K562 (cell line): ENCODE results near the gene PCCA.

Source experiments
- ATF7 ChIP-seq: fragments of 450-650 bp; IDR thresholded peaks from 2 replicates; pipeline ENCODE4 v1.7.1; 2014; ENCODE audit warnings: mild to moderate bottlenecking, moderate library complexity
- HMG20A ChIP-seq: fragments of 450-650 bp; formaldehyde crosslinking; conservative IDR thresholded peaks from 2 replicates; pipeline ENCODE4 v1.4.0; 2020; ENCODE audit warnings: mild to moderate bottlenecking, mixed read lengths
- MYC ChIP-seq, 2 experiments: fragments of 250-450 bp in 1 of 2; sonication (Bioruptor Pico) in 1 of 2; IDR thresholded peaks; 2 replicates each; pipeline versions ENCODE4 v1.5.1 to v1.6.1; 2012 to 2021; ENCODE audit warnings: low read depth in 2 of 2, borderline replicate concordance in 1 of 2, improper control_type of control experiment in 1 of 2, low read length in 1 of 2, mild to moderate bottlenecking in 1 of 2, moderate library complexity in 1 of 2
- TARDBP ChIP-seq: fragments of 450-650 bp; IDR thresholded peaks from 2 replicates; pipeline ENCODE4 v1.6.1; 2016
- ZKSCAN3 ChIP-seq: fragments of 250-450 bp; sonication (Bioruptor Pico); IDR thresholded peaks from 2 replicates; pipeline ENCODE4 v1.4.0; 2020
- TF ChIP-seq, protein P1 (sequence below), 2 experiments: IDR thresholded peaks; 2 replicates each; pipeline ENCODE4 v1.6.1; 2011; ENCODE audit warnings: borderline replicate concordance in 1 of 2, control low read depth in 1 of 2, low read depth in 1 of 2, low read length in 1 of 2, mild to moderate bottlenecking in 1 of 2, mixed read lengths in 1 of 2, moderate library complexity in 1 of 2; ENCODE audit not compliant: insufficient read depth in 1 of 2, insufficient read length in 1 of 2, poor library complexity in 1 of 2, severe bottlenecking in 1 of 2; ENCODE audit errors: extremely low read depth in 1 of 2
- TF ChIP-seq, protein P2 (sequence below), 3 experiments: IDR thresholded peaks in 2 of 3; conservative IDR thresholded peaks in 1 of 3; 2 replicates each; pipeline ENCODE4 v1.5.1; 2011 to 2012; ENCODE audit warnings: low read length in 3 of 3, mild to moderate bottlenecking in 3 of 3, control low read depth in 2 of 3, improper control_type of control experiment in 1 of 3, inconsistent platforms in 1 of 3, low read depth in 1 of 3, mixed read lengths in 1 of 3, moderate library complexity in 1 of 3; ENCODE audit not compliant: insufficient read depth in 2 of 3
- TF ChIP-seq, protein P3 (sequence below): IDR thresholded peaks from 2 replicates; pipeline ENCODE4 v1.6.1; 2011; ENCODE audit warnings: borderline replicate concordance, low read depth, mild to moderate bottlenecking, moderate library complexity, low read length; ENCODE audit not compliant: insufficient read depth, poor library complexity, severe bottlenecking

DNA sequence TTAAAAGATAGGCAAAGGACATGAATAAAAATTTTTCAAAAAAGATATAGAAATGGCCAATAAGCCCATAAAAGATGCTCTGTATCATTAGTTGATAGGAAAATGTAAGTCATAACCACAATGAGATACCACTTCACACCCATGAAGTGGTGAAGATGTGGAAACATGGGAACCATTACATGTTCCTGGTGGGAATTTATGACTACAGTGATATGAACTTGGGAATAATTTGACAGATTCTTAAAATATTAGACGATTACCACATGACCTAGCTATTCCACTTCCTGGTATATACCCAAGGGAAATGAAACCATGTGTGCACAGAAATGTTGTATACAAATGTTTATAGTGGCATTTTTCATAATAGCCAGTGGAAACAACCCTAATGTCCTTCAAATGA, 267.5 kb downstream of the PCCA start:
- TF ChIP-seq, protein P1, sequence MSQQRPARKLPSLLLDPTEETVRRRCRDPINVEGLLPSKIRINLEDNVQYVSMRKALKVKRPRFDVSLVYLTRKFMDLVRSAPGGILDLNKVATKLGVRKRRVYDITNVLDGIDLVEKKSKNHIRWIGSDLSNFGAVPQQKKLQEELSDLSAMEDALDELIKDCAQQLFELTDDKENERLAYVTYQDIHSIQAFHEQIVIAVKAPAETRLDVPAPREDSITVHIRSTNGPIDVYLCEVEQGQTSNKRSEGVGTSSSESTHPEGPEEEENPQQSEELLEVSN (IDR thresholded peaks at IDR 0.05; ENCODE audit: borderline replicate concordance in 1 of 2, extremely low read depth in 1 of 2, insufficient read depth in 1 of 2, insufficient read length in 1 of 2, low read depth in 1 of 2, low read length in 1 of 2, poor library complexity in 1 of 2, severe bottlenecking in 1 of 2): no peak
- TF ChIP-seq ZKSCAN3 (CRISPR knock-in tag): no peak
- TF ChIP-seq, protein P2, sequence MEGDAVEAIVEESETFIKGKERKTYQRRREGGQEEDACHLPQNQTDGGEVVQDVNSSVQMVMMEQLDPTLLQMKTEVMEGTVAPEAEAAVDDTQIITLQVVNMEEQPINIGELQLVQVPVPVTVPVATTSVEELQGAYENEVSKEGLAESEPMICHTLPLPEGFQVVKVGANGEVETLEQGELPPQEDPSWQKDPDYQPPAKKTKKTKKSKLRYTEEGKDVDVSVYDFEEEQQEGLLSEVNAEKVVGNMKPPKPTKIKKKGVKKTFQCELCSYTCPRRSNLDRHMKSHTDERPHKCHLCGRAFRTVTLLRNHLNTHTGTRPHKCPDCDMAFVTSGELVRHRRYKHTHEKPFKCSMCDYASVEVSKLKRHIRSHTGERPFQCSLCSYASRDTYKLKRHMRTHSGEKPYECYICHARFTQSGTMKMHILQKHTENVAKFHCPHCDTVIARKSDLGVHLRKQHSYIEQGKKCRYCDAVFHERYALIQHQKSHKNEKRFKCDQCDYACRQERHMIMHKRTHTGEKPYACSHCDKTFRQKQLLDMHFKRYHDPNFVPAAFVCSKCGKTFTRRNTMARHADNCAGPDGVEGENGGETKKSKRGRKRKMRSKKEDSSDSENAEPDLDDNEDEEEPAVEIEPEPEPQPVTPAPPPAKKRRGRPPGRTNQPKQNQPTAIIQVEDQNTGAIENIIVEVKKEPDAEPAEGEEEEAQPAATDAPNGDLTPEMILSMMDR (IDR thresholded peaks at IDR 0.05 in 2 of 3, conservative IDR thresholded peaks at IDR 0.05 in 1 of 3; ENCODE audit: insufficient read depth in 2 of 3, low read depth in 1 of 3, low read length in 3 of 3): no peak
- TF ChIP-seq, protein P3, sequence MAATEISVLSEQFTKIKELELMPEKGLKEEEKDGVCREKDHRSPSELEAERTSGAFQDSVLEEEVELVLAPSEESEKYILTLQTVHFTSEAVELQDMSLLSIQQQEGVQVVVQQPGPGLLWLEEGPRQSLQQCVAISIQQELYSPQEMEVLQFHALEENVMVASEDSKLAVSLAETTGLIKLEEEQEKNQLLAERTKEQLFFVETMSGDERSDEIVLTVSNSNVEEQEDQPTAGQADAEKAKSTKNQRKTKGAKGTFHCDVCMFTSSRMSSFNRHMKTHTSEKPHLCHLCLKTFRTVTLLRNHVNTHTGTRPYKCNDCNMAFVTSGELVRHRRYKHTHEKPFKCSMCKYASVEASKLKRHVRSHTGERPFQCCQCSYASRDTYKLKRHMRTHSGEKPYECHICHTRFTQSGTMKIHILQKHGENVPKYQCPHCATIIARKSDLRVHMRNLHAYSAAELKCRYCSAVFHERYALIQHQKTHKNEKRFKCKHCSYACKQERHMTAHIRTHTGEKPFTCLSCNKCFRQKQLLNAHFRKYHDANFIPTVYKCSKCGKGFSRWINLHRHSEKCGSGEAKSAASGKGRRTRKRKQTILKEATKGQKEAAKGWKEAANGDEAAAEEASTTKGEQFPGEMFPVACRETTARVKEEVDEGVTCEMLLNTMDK: no peak
- no peak for TF ChIP-seq MYC (IDR thresholded peaks at IDR 0.05; ENCODE audit: low read depth, low read length)
- no peak for TF ChIP-seq MYC (CRISPR knock-in tag; IDR thresholded peaks at IDR 0.05; ENCODE audit: borderline replicate concordance, low read depth)
- no peak for TF ChIP-seq HMG20A (CRISPR knock-in tag)
- TF ChIP-seq TARDBP: no peak
- no peak for TF ChIP-seq ATF7
